Activated CD8-positive, alpha-beta memory T cell treated with anti-CD3 and anti-CD28 coated beads for 1 hour (primary cell): ENCODE data around the gene PRKCA.
"Not testable (repeated sequence)": the region's sequence is repeated elsewhere in the genome, so short reads cannot be mapped to it uniquely, and the experiment has no call there.

Experiments used
- DNase-seq, 2 donors: peaks; one replicate each; pipeline ENCODE4 v3.0.0-alpha.2; 2020; ENCODE audit warnings: low read depth in 1 of 2; ENCODE audit errors: extremely low read depth in 1 of 2

The PRKCA gene

DNA sequence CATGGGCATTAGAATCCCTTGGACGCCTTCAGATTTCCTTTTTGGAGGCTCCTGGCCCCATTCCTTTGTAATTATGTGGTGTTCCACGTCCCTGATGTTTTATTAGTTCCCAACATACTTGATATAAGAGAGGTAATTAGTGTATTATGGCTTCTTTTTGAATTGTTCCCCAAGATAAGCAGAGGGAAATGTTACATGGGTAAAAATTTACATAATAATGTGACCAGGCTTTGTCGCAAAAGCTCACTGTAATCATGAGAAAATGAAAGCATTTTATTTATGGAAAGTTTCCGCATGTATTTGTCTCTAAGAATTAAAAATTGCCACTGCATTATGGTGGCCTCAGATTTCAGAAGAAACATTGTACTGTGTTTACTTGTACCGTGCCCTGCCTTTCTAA lies 177.8 kb downstream of the PRKCA start:
- no peak for DNase-seq

DNA sequence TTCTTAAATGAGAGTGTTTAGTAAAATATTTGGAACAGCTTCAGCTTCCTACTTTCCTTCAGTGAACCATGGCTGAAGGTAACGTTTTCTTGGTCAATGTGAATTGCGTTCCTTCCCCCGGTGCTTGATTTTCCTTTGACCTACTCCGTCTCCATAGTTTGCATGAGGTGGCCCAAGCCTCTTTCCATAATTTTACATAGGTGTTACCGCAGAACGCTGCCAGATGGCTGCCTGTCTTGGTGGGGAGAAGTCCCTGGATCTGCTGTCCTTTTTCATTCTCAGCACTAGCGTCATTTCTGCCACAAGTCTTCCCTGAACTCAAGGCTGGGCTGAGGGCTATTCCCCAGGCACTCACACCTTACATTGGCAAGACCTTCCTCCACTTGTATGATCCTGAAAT lies 178.4 kb downstream of the PRKCA start:
- no peak for DNase-seq

DNA sequence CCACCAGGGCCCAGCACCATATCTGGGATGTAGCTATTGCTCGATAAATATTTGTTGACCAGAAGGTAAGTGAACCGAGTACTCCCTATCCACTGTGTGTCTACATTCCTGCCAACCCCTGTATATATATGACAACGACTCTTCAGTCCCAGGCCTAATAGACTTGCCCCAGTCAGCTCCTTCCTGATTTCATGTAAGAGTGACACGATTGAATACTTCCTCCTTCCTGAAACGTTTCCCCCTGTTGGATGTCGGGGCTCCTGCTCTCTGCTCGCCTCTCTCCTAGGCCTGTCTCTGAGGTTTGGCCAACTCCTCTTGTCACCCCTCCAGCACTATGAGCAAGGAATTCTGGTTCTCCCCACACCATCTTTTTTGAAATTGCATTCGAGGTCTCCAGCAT lies 178.9 kb downstream of the PRKCA start:
- DNase-seq, result no peak

DNA sequence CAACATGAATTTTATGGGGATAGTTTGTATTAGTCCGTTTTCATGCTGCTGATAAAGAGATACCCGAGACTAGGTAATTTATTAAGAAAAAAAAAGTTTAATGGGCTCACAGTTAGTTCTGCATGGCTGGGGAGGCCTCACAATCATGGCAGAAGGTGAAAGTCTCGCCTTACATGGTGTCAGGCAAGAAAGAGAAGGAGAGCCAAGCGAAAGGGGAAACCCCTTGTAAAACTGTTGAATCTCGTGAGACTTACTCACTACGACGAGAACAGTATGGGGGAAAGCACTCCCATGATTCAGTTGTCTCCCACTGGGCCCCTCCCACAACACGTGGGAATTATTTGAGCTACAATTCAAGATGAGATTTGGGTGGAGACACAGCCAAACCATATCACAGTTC lies 181.5 kb downstream of the PRKCA start:
- DNase-seq, result no peak

DNA sequence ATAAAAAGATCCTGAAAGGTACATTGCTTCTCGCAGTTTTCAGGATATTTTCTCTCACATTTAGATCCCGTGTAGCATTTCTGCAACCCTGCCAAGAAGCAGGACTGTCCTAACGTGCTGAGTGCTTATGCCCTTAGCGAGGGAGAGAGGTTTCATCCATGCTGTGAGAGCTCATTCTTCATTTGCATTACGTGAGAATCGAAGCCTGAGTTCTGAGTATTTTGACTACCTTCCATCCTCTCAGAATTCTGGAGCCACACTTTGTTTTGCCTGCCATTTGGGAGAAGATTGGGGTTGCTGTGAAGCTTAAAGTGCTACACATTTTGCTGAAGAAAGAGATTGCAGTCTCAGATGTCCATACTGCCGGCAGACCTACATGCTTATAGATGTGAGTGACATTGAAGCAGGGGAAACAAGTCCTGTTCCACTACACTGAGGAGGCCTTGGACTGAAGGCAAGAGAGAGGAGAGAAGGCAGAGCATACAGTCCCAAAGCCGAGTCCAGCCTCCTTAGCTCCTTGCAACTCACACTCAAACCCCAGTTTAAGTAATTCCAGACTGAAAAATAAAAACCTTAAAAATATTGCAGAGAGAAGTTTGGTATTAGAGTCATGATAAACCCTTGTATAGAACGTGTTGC lies 183.0 kb downstream of the PRKCA start:
- no peak for DNase-seq

DNA sequence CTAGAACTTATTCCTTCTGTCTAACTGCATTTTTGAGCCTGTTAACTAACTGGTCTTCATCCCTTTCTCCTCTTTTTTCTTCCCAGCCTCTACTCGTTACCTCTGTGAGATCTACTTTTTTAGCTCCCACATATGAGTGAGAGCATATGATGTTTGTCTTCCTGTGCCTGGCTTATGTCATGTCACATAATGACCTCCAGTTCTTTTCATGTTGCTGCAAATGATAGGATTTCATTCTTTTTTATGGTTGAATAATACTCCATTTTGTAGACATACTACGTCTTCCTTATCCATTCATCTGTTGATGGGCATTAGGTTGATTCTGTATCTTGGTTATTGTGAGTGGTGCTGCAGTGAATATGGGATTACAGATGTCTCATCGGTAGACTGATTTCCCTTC lies 184.7 kb downstream of the PRKCA start:
- DNase-seq, result no peak

DNA sequence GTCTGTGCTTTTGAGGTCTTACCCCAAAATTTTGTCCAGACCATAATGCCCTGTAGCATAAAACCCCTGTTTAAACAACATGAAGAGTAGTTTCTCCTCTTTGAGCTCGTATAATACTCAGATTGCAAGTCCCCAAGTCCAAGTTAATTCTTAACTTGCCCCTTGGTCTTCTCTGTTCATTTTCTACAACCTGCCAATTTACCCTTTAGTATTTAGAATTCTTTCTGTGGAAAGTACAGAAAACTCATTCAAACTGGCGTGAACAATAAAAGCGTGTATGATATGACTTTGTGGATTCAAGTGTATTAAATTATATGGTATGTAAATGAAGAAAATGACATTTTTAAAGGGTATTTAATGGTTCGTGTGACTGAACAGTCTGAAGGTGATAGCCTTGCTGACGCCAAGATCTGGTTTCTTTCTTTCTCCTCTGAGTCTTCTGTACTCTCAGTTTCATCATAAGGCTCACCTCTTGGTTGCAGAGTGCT lies 185.6 kb downstream of the PRKCA start:
- no peak for DNase-seq

DNA sequence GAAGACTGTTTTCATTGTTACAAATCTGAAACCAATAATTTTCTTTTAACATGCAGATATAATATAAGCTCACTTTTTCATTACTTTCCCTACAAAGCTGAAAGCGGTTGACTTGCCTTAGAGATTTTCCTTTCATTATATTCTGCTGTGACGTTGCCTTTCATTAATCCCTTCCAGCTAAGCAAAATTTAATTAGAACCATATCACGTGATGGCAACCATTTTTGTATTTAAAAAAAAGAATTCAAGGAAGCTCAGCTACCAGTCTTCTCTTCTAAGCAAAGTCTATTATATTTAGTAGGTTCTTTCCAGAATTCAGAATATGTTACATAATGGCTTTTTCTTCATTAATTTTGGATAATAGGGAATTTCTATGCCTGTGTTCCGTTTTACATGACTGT lies 186.5 kb downstream of the PRKCA start:
- DNase-seq, result no peak

DNA sequence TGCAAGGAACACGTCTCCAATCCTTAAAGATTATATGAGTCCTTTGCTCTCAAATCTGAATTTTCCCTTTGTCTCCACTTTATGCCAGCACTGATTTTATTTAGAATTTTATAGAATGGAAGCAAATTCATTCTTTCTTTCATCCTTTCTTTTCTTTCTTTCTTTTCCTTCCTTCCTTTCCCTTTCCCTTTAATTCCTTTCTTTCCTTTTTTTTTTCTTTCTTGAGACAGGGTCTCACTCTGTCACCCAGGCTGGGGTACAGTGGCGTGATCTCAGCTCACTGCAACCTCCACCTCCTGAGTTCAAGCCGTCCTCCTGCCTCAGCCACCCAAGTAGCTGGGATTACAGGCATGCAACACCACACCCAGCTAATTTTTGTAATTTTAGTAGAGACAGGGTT lies 187.2 kb downstream of the PRKCA start:
- not testable (repeated sequence) for DNase-seq

DNA sequence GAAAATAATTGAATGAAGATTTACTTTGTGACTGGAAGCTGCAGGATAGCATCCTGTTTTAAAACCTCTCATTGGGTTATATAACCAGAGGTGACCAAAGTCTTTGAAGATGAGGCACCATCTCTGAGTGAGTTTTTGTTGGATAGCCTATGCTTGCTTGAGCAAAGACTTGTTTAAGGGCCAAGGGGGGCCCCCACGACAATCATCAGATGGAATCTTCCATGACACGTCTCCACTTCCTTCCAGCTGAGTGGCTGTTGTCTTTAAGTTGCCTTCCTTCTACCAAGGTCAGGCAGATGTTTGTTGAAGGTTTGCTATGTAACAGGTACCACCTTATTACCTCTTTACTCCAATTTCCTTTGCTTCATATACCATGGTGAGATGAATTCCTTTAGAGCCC lies 188.8 kb downstream of the PRKCA start:
- DNase-seq, result no peak

DNA sequence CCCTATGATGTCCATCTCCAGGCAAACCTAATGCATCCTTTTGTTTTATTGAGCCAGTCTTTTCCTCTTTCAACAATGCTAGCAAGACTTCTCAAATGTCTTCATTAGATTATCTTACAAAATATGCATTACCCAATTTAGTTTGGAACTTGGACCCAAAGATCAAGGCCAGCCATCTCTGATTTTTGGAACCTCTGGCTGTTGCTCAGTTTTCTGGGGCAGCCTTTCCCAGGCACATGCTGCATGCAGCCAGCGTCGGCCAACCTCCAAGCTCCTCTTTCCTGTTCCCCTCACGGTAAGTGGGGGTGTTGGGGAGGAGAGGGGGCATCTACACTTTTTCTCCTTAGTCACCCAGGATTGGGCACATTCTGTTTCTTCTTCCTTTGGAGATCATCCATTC lies 189.3 kb downstream of the PRKCA start:
- no peak for DNase-seq

DNA sequence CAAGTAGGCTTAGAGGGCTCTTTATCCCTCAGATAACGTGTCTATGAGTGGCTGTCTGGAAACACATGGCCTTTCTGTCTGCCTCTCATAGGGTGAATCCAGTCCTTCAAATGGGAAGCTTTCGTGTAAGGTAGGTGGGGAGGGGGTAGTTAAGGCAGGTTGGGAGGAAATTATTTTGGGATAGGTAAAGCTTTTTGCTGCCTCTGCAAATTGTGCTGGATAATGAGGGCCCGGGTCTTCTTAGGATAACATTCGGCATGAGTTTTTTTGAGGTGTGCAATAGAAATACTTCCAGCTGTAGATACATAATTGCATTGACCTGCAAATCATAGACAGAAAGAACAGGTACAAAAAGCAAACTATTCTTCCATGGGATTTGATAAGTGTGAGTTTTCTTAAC lies 189.7 kb downstream of the PRKCA start:
- DNase-seq, result no peak

DNA sequence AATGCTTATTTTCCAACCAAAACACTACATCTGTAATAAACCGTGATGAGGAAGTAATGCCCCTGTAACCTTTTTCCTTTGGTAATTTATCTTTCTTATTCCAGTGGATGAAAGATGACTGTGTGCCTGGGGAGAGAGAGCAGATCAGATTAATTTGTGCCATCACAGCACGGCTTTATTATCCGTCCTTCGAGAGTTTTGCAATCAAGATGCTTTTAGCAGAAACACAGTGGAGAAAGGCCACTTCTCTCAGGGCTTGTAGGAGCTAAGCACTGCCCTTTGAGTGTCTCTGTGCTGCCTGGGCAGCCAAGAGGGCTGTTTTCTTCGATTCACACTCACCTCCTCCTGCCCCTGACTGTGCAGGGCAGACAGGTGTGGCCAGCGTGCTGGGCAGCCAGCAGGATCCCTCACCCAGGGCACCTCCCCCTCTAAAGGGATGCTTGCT lies 190.2 kb downstream of the PRKCA start:
- no peak for DNase-seq

DNA sequence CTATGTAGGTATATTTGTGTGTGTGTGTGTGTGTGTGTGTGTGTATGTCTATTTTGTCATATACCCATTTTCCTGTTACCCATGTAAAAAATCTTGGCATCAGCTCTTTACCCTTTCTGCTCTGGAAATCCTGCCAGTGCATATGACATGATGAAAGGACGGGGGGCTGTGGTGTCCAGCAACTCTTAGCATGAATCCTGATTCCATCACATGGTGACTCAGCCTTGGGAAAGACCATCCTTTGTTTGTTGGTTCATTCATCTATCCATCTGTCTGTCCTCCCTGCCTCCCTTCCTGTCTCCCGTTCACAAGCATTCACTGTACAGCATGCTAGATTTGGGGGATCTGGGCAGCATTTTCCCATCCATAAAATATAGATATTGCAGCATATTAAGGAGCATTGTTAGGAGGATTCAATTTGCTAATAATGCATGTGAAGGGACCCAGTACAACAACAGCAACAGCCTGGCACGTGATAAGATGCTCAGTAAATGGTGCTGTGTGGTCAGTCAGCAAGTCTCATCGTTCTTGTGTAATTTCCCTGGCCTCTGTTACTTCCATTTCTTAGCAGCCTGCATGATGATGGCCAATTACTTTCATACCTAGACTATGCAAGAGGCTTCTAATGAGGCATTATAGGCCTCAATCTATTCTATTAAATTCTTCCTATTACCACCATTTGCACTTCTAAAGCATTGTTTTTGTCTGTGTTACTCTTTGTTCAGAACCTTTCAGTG lies 191.0 kb downstream of the PRKCA start:
- no peak for DNase-seq

DNA sequence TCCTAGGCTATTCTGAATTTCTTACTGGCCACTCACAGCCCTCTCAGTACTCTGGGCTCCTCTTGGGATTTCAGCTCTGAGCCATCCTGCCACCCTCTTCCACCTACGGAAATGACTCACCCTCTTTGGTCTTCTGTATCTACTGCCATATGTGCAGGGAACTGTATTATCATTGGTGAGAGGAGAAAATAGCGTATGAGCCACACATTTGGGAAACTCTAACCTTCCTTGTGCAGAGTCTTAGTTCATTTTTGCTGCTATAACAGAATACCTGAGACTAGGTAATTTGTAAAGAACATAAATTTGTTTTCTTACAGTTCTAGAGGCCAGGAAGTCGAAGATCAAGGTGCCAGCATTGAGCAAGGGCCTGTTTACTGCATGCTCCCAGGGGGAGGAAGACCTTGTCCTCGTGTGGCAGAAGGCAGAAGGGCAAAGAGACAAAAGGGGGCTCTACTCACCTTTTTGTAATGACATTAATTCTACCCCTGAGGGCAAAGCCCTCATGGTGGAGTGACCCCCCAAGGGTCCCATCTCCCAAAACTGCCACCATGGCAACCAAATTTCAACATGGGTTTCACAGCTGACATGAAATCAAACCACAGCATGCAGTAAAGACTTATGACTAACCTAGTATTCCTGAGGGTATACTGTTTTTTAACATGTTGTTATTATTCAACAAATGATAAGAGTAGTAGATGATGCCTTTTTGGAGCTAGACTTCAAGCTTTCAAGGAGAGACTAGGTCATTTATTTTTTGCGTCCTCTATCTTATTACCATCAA lies 191.8 kb downstream of the PRKCA start:
- no peak for DNase-seq

DNA sequence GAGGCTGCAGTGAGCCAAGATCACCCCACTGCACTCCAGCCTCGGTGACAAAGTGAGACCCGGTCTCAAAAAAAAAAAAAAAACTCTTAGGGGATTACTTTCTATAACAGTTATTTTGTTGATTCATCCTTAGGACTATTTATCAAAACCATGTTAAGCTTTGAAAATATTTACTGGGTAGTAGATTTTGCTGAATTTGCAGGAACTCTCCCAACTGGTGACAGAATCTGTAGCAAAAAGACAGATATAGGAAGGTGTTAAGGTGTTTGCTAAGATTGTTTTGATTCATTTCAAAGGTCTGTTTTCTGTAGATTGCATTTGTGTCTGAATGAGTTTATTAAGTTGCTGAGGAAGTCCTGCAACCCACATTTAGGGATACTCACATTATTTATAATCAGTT lies 192.6 kb downstream of the PRKCA start:
- no peak for DNase-seq

DNA sequence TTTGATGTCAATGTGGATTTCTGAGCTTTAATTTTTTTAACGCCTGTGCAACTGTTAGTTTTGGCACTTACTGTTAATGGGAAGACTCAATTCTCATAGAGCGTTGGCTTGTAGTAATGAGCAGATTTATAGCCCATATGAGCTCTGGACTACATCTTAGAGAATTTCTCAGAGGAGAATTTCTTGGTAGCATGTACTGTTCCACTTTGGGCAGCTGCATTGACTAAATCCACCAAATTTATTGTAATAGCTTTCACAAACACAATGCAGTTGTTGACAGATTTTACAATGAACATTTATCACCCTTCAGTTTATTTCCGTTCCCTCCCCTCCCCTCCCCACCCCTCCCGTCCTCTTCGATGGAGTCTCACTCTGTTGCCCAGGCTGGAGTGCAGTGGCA lies 193.9 kb downstream of the PRKCA start:
- no peak for DNase-seq

DNA sequence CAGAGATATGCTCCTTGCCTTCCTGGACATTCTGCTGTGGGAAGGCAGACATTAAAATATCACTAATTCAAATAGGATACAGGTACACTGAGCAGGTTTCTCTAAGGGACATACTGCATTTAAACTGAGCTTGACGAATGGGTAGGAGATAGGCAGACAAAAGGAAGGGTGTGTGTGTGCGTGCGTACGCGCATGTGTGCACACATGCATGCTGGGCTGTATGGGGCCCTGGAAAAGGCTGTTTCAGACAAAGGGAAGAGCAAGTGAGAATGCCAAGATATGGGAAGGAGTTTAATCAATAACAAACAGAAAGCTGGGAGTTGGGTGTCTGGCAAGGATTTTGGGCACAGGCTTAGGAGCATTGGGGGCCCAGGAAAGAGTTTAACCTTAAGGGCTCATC lies 196.2 kb downstream of the PRKCA start:
- no peak for DNase-seq

DNA sequence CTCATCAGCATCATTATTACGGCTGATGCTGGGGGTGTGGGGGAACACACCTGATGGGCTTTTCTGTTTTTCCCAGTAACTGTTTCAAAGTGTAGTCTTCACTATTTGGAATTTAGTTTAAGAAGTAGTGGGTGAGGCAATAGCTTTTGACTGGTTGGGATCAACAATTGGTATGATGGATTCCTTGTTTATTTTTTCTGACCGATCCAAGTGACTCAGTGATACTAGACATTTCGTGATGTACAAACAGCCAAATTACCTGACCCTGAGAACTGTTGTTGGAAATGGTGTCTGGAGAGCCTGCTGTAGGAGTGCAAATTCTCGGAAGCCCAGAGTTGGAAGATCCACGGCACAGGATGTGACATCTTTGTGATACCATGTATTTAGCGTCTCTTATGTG lies 204.2 kb downstream of the PRKCA start:
- DNase-seq, result no peak

DNA sequence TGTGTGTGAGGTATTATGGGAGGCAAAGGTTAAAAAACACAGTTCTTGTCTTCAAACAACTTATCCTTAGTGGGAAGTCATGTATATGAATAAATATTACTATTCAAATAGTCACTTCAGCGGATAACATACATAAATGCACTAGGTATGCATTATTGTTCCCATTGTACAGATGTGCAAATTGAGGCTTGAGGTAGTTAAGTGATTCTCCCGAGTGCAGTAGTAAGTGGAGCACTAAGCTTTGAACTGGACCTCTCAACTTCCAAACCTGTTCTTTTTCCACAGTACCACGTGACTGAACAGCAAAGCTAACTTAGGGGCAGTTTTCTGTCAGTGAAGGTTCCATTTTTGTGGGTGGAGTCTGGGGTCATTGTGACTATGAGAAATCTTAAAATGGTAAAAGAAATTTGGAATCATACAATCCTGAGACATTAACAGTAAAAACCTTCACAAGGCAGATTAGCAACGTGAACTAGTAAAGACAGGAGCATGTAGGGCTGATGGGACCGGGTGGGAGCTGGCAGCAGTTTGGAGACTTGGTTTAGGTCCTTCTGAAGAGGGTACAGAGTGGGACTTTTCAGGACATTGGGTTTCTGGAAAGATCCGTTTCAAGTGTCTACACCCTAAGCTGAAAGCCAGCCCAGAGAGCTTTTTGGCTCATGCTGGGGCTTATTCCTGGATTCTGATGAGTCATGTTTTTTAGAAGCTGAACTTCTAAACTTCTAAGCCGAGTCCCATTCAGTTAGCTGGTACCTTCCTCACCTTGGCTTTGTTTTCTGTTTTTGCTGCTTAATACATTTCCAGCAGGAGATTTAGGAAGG lies 204.9 kb downstream of the PRKCA start:
- no peak for DNase-seq
